ENCODE results near the gene CWH43. TPM values are rescaled to one million over a fixed set of nuclear protein-coding genes. Genes with fewer than 3 reads are reported as not detected.
"Not testable (repeated sequence)": the region's sequence is repeated elsewhere in the genome, so short reads cannot be mapped to it uniquely, and the experiment has no call there.

CWH43 gene
- total RNA-seq, 1 donor from 2014 or later: 3.7 TPM

GRCh38 chr4:49032440-49033161, 46.5 kb downstream of the CWH43 start:
- H3K36me3 ChIP-seq (ENCODE audit: control insufficient read depth, insufficient read depth, low read length): no peaks in the 10 kb centered on the region
- no peaks in the 10 kb centered on the region for H3K27me3 ChIP-seq (ENCODE audit: control insufficient read depth, insufficient read depth, low read length)
- FAIRE-seq (no peak), DNase-seq (ENCODE audit: low read depth) (peak; percentile 38)
- no peak overlapping the region for H3K4me3 ChIP-seq (ENCODE audit: low read depth, low read length)
- TF ChIP-seq CTCF (IDR thresholded peaks at IDR 0.05; ENCODE audit: insufficient read depth, low read length, severe bottlenecking): peak; percentile 78

GRCh38 chr4:49036528-49036927, 50.5 kb downstream of the CWH43 start:
- no peak overlapping the region for H3K4me3 ChIP-seq (ENCODE audit: low read depth, low read length)
- no peaks in the 10 kb centered on the region for H3K27me3 ChIP-seq (ENCODE audit: control insufficient read depth, insufficient read depth, low read length)
- FAIRE-seq: no peak
- no peaks in the 10 kb centered on the region for H3K36me3 ChIP-seq (ENCODE audit: control insufficient read depth, insufficient read depth, low read length)
- DNase-seq (ENCODE audit: low read depth): no peak
- TF ChIP-seq CTCF (IDR thresholded peaks at IDR 0.05; ENCODE audit: insufficient read depth, low read length, severe bottlenecking): no peak

- peak; percentile 27 for DNase-seq (ENCODE audit: low read depth)
- TF ChIP-seq CTCF (IDR thresholded peaks at IDR 0.05; ENCODE audit: insufficient read depth, low read length, severe bottlenecking): no peak
- no peak for FAIRE-seq
Observed at GRCh38 chr4:49044270-49044669, 58.2 kb downstream of the CWH43 start.

GRCh38 chr4:49058306-49058705, 72.2 kb downstream of the CWH43 start:
- TF ChIP-seq CTCF (IDR thresholded peaks at IDR 0.05; ENCODE audit: insufficient read depth, low read length, severe bottlenecking): no peak
- no peak for FAIRE-seq
- Histone ChIP-seq H3K36me3 (ENCODE audit: control insufficient read depth, insufficient read depth, low read length) (no peaks in the 10 kb centered on the region), H3K4me3 (ENCODE audit: low read depth, low read length) (no peak overlapping the region), H3K27me3 (ENCODE audit: control insufficient read depth, insufficient read depth, low read length) (no peaks in the 10 kb centered on the region)
- no peak for DNase-seq (ENCODE audit: low read depth)

More at GRCh38 chr4:49044270-49044669, 58.2 kb downstream of the CWH43 start:
- no peaks in the 10 kb centered on the region for H3K36me3 ChIP-seq (ENCODE audit: control insufficient read depth, insufficient read depth, low read length)
- no peak overlapping the region for H3K4me3 ChIP-seq (ENCODE audit: low read depth, low read length)
- H3K27me3 ChIP-seq (ENCODE audit: control insufficient read depth, insufficient read depth, low read length): no peaks in the 10 kb centered on the region

- no peak for TF ChIP-seq CTCF (IDR thresholded peaks at IDR 0.05; ENCODE audit: insufficient read depth, low read length, severe bottlenecking)
- H3K36me3 ChIP-seq (ENCODE audit: control insufficient read depth, insufficient read depth, low read length): no peaks in the 10 kb centered on the region
- no peak overlapping the region for H3K4me3 ChIP-seq (ENCODE audit: low read depth, low read length)
- no peaks in the 10 kb centered on the region for H3K27me3 ChIP-seq (ENCODE audit: control insufficient read depth, insufficient read depth, low read length)
- DNase-seq (ENCODE audit: low read depth): peak; percentile 44
- FAIRE-seq: no peak
Observed at GRCh38 chr4:49063670-49064069, 77.6 kb downstream of the CWH43 start.

- H3K27me3 ChIP-seq (ENCODE audit: control insufficient read depth, insufficient read depth, low read length): not testable (repeated sequence)
Observed at GRCh38 chr4:49072196-49072595, 86.1 kb downstream of the CWH43 start.

GRCh38 chr4:49091883-49092282, 105.8 kb downstream of the CWH43 start:
- DNase-seq (ENCODE audit: low read depth): peak; percentile 14
- not testable (repeated sequence) for FAIRE-seq; H3K36me3 ChIP-seq (ENCODE audit: control insufficient read depth, insufficient read depth, low read length); H3K27me3 ChIP-seq (ENCODE audit: control insufficient read depth, insufficient read depth, low read length); H3K4me3 ChIP-seq (ENCODE audit: low read depth, low read length)

More at GRCh38 chr4:49072196-49072595, 86.1 kb downstream of the CWH43 start:
- FAIRE-seq; DNase-seq (ENCODE audit: low read depth); H3K36me3 ChIP-seq (ENCODE audit: control insufficient read depth, insufficient read depth, low read length); H3K4me3 ChIP-seq (ENCODE audit: low read depth, low read length): not testable (repeated sequence)

GRCh38 chr4:49092608-49093135, 106.6 kb downstream of the CWH43 start:
- H3K27me3 ChIP-seq (ENCODE audit: control insufficient read depth, insufficient read depth, low read length); FAIRE-seq; H3K4me3 ChIP-seq (ENCODE audit: low read depth, low read length); H3K36me3 ChIP-seq (ENCODE audit: control insufficient read depth, insufficient read depth, low read length): not testable (repeated sequence)
- peak; percentile 47 for DNase-seq (ENCODE audit: low read depth)

GRCh38 chr4:49096215-49096614, 110.1 kb downstream of the CWH43 start:
- H3K4me3 ChIP-seq (ENCODE audit: low read depth, low read length); DNase-seq (ENCODE audit: low read depth); H3K36me3 ChIP-seq (ENCODE audit: control insufficient read depth, insufficient read depth, low read length); FAIRE-seq; H3K27me3 ChIP-seq (ENCODE audit: control insufficient read depth, insufficient read depth, low read length): not testable (repeated sequence)
